ENCODE data around the gene TFEB.

The TFEB gene

DNA sequence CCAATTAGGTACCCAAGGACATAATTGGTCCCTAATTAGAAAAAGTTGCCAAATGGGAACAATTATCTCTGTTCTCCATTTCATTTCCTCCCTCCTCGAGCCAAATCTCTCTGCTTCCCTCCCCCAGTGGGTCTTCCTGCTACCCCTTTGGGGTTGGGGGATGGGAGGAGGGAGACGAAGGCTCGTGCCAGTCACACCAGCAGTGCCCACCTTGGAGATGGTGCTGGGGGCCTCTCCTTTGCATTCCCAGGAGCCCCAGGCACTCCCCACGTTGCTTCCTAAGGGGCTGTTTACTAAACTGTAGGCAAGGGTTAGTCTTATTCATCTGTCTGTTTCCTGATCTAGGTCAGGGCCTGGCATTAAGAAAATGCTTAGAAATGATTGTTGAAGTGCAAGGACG is 64.0 kb downstream of the TFEB start:
- no peak for DNase-seq

DNA sequence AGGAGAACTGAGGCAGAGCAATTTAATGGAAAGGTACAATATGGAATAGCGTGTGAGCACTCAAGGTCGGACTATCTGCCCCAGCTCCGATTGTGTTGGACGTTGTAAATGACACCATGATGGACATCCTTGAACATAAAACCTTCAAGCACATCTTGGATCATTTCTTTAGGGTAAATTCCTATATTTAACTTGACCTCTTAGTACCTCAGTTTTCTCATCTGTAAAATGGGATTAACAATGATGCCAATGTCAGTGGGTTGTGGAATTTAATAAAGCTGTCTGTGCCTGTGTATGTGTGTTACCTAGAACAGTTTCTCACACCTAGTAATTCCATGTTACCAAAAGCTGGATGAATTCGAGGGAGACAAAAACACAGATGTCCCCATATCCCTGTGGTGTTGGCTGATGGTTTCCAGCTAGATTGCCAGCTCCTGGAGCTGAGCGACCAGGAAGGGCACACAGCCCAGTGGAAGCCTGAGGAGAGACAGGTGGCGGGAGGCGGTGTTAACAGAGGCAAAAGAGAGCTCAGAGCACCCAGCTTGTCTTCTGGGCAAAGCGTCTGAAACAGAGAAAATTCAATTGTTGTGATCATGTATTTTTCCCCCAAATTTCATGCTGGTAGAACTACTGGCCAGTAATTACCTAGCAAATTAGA is 64.6 kb downstream of the TFEB start:
- DNase-seq = no peak

DNA sequence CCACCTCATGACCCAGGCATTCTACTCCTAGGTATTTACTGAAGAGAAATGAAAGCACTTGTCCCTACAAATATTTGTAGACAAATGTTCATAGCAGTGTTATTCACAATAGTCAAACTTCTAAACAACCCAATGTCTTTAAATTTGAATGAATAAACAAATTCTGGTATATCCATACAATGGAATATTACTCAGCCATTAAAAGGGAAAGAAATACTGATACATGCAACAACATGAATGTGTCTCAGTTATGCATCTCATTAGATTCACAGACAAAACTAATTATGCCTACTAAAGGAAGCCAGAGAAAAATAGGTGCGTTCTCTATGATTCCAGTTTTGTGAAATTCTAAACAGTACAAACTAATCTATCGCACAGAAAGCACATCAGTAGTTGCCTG is 66.4 kb downstream of the TFEB start:
- DNase-seq = no peak

DNA sequence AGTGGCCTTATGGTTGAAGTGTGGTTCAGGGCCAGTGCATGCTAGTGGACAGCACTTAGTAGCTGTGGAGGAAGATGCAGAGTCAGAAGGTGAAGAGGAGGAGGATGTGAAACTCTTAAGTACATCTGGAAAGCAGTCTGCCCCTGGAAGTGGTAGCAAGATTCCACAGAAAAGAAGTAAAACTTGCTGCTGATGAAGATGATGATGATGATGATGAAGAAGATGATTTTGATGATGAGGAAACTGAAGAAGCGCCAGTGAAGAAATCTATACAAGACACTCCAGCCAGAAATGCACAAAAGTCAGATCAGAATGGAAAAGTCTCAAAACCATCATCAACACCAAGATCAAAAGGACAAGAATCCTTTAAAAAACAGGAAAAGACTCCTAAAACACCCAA is 68.2 kb downstream of the TFEB start:
- DNase-seq = no peak

DNA sequence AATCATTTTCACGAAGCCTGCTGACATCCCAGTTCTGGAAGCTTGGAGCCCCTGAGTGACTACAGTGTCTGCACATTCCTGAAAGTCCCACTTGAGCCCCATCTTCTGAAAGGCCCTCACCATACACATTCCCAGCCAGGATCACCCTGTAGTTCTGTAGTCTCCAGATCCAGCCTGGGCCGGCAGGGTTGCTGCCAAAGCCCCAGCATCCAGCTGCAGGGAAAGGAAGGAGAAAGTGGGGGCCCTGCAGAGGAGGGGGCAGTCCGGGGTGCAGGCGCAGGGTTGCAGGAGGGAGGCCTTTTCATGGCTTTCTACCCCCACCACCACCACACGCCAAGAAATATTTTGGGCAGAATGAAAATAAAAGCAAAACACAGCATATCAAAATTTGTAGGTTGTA is 71.1 kb downstream of the TFEB start:
- no peak for DNase-seq

DNA sequence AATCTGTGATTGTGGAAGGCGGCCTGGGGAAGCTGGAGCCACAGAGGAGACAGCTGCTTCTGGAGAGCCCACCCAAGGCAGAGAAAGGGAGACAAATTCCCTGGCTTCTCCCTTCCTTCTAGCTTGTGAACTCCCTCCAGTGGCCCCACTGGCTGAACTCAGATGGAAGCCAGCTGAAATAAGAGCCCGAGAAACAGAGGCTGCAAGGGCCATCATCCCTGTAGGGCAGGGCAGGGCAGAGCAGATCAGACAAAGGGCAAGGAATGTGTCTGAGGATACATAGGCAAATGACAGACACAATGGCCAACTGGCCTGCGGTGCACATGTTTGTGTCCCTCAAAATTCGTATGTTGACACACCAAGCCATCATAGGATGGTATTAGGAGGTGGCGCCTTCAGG is 71.8 kb downstream of the TFEB start:
- DNase-seq = no peak

DNA sequence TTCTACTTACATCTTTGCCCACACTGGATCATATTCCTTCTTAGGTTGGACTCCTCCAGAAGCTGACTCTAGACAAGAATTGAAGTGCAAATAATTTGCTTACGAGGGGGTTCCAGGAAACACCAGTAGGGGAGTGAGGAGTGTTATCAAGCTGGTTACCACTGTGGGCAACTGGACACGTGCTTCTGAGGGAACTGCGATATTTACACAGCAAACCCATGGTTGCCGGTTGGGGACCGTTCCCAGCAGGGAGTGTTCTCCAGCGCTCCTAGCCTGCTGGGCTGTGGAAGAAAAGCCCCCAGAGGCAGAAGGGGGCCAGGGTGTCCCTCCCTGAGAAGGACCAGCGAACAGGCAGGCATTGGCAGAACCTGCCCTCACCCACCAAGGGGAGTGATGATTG is 75.5 kb downstream of the TFEB start:
- no peak for DNase-seq

DNA sequence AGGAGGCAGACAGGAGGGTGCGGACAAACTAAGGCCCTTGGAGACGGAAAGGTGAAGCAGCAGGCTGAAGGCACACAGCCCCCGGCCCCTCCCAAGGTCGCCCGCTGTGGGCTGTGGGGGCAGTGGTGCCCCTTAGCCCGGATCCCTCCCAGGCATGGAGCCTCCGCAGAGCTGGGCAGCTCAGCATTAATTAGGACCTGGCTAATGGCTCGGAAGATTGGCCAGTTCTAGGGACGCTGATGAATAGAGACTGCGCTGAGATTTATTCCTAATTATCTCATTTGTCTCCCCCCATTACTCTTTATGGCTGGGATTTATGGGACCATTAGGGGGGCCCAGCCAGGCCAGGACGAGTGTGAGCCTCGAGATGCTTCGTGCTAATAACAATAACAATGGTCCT is 76.8 kb downstream of the TFEB start:
- no peak for DNase-seq

DNA sequence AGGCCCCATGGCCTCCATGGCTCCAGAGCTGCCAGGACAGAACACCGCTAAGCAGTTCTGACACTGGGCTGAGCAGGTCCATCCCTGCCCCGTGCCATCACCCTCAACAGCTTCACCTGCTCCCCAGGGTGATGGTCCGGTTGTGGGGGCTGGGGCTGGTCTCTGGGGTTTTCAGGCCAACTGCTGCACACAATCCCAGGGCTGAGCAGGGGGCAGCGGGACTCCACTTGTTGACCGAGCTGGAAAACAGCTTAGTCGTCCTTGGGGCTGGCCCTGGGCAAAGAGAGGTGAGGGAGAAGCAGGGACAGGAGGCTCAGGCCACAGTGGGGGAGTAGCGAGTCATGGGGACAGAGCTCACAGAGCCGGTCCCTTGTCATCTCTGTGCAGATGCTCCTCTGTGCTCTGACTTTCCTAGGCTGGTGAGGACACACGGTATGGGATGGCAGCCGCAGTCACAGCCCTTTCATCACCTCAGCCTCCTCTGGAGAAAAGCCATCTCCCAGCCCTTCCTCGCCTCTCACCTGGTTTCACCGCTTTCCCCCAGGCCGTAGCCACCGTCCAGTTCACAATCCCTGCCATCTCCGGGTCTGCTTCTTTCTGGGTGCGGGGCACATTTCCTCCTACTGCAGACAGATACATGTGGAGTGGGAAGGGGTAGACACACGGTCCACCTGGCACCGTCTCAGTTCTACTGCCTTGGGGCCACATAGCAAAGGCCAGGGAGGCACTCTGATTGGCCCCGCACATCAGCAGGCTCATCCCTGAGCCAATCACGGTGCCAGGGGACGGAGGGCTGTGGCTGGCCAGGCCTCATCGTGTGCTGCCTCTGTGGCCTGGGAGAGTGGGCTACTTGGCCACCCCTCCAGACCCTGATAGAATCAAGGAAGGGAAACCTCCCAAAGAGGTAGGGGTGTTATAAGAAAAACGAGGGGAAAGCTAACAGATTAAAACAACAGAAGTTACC is 78.0 kb downstream of the TFEB start:
- DNase-seq = no peak

DNA sequence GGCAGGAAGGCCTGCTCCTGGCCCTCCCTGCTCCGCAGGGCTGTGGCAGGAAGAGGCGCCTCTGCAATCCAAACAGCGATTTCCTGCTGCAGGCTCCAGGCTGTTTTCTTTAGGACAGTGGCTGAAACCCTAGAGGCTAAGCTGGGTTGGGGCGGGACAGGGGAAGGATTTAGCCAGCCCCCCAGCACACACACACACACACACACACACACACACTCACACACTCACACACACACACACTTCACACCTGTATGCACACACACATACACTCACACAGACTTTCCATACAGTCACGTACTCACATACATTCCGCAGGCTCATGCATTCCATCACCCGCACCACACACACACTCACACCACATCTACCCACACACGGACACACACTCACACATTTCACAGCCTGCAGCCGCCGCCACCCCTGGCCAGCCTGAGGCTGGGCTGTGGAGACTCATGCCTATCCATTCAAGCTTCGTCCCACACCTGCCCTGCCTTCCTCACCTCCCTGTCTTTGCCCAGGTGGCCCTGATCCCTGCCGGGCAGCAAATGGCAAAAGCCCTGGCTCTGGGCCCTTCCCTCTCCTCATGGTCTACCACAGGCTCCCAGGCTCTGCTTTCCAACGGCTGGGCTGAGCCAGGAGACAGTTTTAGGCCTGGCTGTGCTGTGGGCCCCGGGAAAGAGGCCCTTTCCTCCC is 79.3 kb downstream of the TFEB start:
- DNase-seq = no peak

DNA sequence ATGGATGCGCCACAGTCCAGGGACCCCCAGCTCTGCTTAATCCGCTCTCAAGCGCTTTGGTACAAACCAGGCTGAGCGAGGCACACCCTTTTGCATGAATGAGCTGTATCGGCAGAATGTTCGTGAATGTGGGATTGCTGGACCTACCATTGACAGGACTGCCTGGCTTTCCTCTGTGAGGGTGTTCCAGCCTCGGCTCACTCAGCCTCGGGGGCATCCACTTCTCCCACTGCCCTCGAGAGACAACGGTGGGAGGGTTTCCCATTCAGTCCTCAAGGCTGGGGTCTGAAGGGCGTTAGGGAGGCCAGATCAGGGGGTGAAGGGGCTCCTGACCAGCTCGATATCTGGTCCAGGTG is 79.8 kb downstream of the TFEB start:
- DNase-seq = no peak

DNA sequence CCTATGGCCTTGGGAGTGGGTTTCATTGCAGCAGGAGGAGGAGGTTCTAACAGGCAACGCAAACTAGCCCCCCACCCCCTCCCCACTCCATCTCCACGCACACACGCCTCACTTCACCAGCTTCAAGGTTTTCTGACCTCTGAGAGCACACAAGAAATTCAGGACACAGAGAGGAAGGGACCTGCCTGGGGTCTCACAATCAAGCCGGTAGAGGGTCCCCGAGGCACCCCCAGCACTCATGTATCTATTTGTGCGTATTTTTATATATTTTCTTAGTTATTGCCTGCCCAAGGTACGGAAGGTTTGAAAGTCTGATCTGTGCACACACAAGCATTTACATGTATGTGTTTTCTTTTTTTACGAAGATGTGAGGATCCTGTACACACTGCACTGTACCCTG is 80.2 kb downstream of the TFEB start:
- no peak for DNase-seq

DNA sequence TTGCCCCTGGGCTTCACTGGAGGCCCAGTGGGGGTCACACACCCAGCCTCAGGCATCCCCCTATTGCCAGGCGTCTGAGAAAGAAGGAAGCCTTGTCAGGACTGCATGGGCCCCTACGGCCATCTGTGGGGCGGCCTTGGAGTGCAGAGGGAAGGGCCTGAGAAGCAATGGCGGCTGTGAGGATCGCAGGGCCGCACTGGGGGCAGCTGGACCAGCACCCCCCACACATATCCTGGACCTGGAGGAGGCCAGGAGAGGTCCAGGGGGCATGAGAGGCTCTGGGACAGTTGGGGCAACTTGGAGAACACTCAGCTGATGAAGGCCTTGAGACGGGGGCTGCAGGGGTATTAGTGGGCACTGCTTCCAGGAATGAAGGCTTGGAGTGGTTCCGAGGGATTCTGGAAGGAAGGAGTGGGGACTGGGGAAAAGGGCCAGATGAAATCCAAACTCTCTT is 80.7 kb downstream of the TFEB start:
- no peak for DNase-seq

DNA sequence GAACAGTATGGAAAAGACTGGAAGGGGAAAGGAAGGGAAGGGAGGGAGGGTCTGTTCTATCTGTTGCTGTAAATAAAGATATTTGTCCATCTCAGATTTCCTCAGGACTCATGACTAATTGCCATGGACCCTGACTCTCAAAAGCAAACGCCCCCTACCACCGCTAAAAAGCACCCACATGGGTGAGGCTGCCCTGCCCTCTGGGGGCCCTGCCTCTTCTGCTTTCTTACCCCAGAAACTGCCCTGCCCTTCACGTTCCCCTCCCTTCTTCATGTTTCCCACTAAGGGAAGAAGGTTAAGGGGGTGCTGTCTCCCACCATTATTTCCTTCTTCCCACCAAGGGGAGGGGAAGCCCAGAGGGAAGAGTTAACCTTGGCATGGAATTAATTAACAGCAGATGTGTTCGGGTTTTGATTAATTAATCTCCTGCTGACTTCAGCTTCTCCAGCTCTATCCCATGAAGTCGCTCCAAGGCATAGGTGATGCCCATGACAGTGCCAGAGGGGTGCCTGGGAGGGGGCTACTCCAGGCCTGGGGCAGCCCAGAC is 81.2 kb downstream of the TFEB start:
- no peak for DNase-seq

DNA sequence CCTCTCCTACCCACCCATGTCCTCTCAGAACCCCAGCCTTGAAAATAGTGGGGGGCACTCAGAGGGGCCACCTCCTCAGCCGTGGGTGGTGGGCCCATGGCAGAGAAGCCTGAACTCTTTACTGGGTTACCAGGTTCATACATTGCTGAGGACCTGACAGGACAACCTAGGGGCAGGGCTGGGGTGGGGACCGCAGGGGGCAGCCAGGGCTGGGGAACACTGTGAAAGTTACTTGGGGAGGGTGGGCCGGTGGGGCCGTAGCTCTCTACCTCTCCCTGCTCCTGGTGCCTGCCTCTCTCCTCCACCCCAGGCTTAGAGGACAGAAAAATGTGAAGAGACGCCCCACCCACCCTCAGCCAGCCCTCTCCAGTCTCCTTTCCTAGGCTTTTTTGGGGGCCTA is 81.7 kb downstream of the TFEB start:
- no peak for DNase-seq

DNA sequence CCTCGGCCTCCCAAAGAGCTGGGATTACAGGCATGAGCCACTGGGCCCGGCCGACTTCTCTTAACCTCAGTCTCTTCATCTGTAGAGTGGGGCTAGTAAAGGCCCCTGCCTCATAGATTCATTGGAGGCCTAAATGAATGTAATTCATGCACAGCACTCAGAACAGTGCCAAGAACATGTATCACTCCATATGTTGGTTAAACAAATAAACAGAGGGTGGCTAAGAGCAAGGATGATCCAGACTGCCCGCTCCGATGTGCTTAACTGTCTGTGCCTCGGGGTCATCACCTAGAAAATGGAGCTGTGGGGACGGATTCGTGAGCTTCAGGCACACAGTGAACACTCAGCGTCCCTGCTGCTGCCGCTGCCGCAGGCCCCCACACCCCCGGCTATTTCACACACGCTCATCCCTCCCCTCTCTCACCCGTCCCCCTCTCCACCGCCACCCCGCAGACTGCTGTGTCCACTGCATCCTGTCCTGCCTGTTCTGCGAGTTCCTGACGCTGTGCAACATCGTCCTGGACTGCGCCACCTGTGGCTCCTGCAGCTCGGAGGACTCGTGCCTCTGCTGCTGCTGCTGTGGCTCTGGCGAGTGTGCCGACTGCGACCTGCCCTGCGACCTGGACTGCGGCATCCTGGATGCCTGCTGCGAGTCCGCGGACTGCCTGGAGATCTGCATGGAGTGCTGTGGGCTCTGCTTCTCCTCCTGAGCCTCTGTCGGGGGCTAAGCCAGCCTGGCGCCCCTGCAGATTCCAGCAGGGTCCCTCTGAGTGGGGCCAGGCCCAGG is 82.3 kb downstream of the TFEB start:
- DNase-seq = no peak

DNA sequence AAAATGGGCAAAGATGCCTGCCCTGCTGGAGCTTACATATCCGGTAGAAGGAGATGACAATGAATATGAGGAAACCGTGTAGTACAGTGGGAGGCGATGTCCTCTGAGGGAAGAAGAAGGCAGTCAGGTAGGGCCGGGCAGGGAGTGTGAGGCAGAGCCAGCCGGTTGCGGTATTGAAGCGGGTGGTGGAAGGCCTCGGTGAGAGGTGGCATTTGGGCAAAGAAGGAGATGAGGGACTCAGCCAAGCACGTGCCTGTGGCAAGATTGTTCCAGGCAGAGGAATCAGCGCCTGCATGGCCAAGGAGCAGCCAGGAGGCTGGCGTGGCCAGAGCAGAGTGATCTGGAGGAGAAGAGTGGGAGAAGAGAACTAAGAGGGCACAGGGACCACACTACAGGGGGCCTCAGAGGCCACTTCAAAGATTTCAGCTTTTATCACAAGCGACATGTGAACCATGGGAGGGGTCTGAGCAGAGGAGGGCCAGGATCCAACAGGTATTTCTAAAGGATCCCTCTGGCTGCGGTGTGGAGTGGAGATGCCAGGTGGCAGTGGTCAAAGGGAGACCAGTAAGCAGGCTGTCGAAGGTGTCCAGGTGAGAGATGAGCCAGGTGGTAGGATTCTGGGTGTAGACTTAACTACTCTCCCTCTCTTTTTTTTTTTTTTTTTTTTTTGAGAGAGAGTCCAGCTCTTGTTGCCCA is 83.3 kb downstream of the TFEB start:
- DNase-seq = no peak

DNA sequence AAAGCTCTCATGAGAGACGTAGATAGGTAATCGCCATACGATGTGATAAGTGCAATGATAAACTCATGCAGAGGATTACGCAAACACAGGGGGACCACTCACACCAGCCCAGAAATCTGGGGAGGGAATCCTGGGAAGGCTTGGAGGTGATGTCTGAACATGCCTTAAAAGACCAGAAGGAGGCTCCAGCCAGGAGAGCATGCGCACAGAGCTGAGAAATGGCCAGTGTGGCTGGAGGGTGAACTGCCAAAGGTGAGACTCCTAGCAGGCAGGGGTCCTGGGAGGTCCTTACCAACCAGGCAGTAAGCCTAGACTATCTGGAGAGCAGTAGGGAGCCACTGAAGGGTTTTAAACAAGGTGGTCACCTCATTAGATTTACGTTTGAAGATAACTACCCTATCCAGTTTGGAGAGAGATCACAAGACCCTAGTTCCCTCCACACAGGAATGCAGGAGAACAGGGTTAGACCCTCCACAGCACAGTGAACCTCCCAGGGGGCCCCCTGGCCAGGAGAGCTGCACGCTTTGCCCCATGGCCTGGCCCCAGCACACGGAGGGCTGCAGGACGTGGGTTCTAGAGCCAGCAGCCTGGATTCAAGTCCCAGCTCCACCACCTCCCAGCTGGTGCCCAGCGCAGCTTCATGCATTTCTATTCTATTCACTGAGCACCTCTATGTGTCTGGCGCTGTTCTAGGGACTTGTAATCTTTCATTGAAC is 84.0 kb downstream of the TFEB start:
- no peak for DNase-seq

DNA sequence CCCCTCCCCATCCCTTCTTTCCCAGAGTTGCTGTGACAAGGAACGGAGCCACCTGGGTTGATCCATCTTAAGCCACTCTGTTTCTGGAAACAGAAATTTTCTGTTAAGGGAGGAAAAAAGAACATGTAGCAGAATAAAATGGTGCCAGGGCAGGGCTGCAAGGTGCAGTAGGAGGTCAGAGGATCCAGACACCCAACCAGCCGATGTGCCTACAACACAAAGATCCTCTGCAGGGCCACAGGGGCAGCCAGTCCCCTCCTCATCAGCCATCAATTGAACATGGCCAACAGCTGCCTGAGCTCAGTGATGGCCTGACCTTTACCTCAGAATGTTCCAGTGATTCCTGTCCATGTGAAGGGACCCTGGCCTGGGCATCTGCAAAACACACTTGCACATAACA is 85.3 kb downstream of the TFEB start:
- DNase-seq = no peak

DNA sequence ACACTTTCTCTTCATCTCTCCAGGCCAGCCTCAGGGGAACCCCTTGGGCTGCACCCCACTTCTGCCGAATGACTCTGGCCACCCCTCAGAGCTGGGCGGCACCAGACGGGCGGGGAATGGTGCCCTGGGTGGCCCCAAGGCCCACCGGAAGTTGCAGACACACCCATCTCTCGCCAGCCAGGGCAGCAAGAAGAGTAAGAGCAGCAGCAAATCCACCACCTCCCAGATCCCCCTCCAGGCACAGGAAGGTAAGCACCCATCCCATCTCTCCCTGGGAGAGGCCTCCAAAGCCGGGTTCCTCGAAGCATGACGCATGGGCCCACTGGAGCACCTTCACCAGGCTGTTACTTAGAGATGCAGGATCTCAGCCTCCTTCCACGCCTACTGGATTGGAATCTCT is 85.8 kb downstream of the TFEB start:
- no peak for DNase-seq

DNA sequence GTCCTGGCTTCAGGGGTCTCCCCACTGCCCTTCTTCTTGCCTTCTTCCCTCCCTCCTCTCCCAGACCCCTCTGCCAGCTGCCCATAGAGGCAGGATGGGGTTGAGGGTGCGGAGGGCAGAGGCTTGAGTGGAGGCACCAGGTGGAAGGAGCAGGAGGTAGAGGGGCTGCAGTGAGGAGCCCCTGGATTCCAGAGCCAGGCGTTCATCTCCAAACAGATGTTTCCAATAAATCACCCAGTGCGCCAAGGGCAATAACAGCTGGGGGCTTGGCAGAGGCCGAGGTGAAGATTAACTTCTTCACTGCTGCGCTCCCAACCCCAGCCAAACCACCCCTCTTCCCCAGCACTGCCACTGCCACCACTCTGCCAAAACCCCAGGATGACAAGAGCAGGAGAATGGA is 86.5 kb downstream of the TFEB start:
- DNase-seq = no peak
